DND-41 (cell line): Measurements from ENCODE around the gene RNF220.

Experiments
- ATAC-seq: fragments of 200-7000 bp; cut with Tn5 transposase; 3 replicates; pipeline ENCODE4 v1.9.1; 2021; ENCODE audit warnings: low read depth; ENCODE audit not compliant: insufficient read depth
- DNase-seq: peaks from one replicate; pipeline ENCODE4 v3.0.0-alpha.2; 2020
- H2AFZ ChIP-seq: 2 replicates; pipeline ENCODE4 v1.6.0; 2012; ENCODE audit warnings: low read depth, low read length
- H3K27ac ChIP-seq: 2 replicates; pipeline ENCODE4 v1.5.1; 2012; ENCODE audit warnings: low read length, inconsistent platforms
- H3K27me3 ChIP-seq: fragments of 200-600 bp; sonication (generic); 2 replicates; pipeline ENCODE4 v1.6.0; 2012; ENCODE audit warnings: low read length, mild to moderate bottlenecking, inconsistent platforms; ENCODE audit not compliant: insufficient read depth, poor library complexity
- H3K36me3 ChIP-seq: 2 replicates; pipeline ENCODE4 v1.5.1; 2012; ENCODE audit warnings: low read length, inconsistent platforms; ENCODE audit not compliant: insufficient read depth
- H3K4me1 ChIP-seq: 2 replicates; pipeline ENCODE4 v1.5.1; 2012; ENCODE audit warnings: mild to moderate bottlenecking, low read length; ENCODE audit not compliant: insufficient read depth
- H3K4me2 ChIP-seq: 2 replicates; pipeline ENCODE4 v1.6.0; 2012; ENCODE audit warnings: mild to moderate bottlenecking, moderate library complexity, low read length, inconsistent platforms; ENCODE audit not compliant: insufficient read depth
- H3K4me3 ChIP-seq, 2 experiments: fragments of 200-600 bp in 1 of 2; shearing (Covaris generic) in 1 of 2; 2 replicates each; pipeline ENCODE4 v1.5.1; 2012 to 2016; ENCODE audit warnings: inconsistent platforms in 2 of 2, low read length in 2 of 2, mild to moderate bottlenecking in 2 of 2, low read depth in 1 of 2, moderate library complexity in 1 of 2
- H3K79me2 ChIP-seq: 2 replicates; pipeline ENCODE4 v1.6.0; 2012; ENCODE audit warnings: low read length, inconsistent platforms; ENCODE audit not compliant: insufficient read depth
- H3K9ac ChIP-seq: 2 replicates; pipeline ENCODE4 v1.6.0; 2012; ENCODE audit warnings: low read depth, mild to moderate bottlenecking, inconsistent platforms, low read length, moderate library complexity
- H3K9me3 ChIP-seq: 2 replicates; pipeline ENCODE4 v1.5.1; 2012; ENCODE audit warnings: low read length, moderate library complexity, mild to moderate bottlenecking, inconsistent platforms; ENCODE audit not compliant: insufficient read depth, severe bottlenecking
- H4K20me1 ChIP-seq: 2 replicates; pipeline ENCODE4 v1.6.0; 2012; ENCODE audit warnings: low read length; ENCODE audit not compliant: insufficient read depth
- EZH2 ChIP-seq: IDR thresholded peaks from 3 replicates; pipeline ENCODE4 v1.6.1; 2012; ENCODE audit warnings: borderline replicate concordance, low read depth, mild to moderate bottlenecking, moderate library complexity, low read length, inconsistent platforms; ENCODE audit not compliant: severe bottlenecking
- TF ChIP-seq, protein P1 (sequence below): IDR thresholded peaks from 2 replicates; pipeline ENCODE4 v1.5.1; 2012; ENCODE audit warnings: borderline replicate concordance, low read length, moderate library complexity, mild to moderate bottlenecking; ENCODE audit not compliant: poor library complexity, severe bottlenecking; ENCODE audit errors: extremely low read depth

Gene RNF220

DNA sequence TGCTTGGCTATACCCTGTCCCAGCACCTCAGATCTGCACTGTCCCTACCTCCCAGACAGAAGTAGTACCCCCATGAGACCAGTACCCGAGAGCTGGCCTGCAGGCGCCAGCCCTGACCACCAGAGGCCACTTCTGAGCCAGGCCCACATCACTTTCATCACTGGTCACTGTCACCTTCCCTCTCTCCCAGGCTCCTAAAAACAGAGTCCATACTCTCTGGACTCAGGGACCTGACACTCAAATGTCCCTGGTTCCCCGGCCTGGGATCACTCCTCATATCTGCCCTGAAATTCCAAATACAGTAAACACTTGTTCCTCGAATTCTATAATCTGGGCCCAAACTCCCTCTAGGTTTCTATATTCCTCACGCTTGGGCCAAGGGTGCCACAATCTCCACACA lies 250.6 kb downstream of the RNF220 start:
- Histone ChIP-seq H3K36me3 (peaks cover 7% of the 10 kb centered on the region), H3K4me1 (no peaks in the 10 kb centered on the region), H3K27me3 (no peaks in the 10 kb centered on the region), H3K79me2 (no peaks in the 10 kb centered on the region), H4K20me1 (peaks cover 10% of the 10 kb centered on the region; the same call in 1 of the 2 replicates), H3K27ac (no peak overlapping the region), H3K9me3 (no peaks in the 10 kb centered on the region), H3K4me3 (no peak overlapping the region), H3K9ac (no peak overlapping the region), H3K4me2 (no peak overlapping the region), H2AFZ (no peak overlapping the region)
- ATAC-seq (peak; percentile 42; the same call in 1 of the 3 replicates), DNase-seq (peak; percentile 17)
- no peak for TF ChIP-seq EZH2
- TF ChIP-seq, protein P1, sequence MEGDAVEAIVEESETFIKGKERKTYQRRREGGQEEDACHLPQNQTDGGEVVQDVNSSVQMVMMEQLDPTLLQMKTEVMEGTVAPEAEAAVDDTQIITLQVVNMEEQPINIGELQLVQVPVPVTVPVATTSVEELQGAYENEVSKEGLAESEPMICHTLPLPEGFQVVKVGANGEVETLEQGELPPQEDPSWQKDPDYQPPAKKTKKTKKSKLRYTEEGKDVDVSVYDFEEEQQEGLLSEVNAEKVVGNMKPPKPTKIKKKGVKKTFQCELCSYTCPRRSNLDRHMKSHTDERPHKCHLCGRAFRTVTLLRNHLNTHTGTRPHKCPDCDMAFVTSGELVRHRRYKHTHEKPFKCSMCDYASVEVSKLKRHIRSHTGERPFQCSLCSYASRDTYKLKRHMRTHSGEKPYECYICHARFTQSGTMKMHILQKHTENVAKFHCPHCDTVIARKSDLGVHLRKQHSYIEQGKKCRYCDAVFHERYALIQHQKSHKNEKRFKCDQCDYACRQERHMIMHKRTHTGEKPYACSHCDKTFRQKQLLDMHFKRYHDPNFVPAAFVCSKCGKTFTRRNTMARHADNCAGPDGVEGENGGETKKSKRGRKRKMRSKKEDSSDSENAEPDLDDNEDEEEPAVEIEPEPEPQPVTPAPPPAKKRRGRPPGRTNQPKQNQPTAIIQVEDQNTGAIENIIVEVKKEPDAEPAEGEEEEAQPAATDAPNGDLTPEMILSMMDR, result peak; percentile 65

DNA sequence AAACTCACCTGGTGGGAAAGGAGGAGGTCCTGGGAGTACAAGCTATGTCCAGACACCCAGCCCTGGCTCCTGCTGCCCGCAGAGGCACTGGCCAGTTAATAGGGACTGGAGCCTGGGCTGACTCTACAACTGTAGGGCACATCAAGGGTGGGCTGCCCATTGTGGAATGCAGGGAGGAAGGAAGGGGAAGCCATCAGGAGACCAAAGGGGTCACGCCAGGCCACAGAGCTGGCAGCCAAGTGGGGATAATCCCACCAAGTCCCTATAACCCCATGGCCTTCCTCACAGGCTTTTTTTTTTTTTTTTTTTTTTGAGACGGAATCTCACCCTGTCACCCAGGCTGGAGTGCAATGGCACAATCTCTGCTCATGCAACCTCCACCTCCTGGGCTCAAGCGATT lies 254.5 kb downstream of the RNF220 start:
- Histone ChIP-seq H3K4me3 (no peak overlapping the region), H4K20me1 (no peaks in the 10 kb centered on the region), H2AFZ (no peak overlapping the region), H3K36me3 (no peaks in the 10 kb centered on the region), H3K79me2 (no peaks in the 10 kb centered on the region), H3K9ac (no peak overlapping the region), H3K27me3 (no peaks in the 10 kb centered on the region), H3K4me1 (no peaks in the 10 kb centered on the region), H3K4me2 (no peak overlapping the region), H3K9me3 (no peaks in the 10 kb centered on the region), H3K27ac (no peak overlapping the region)
- TF ChIP-seq, protein P1, result no peak
- TF ChIP-seq EZH2, result no peak
- DNase-seq (no peak), ATAC-seq (no peak)

DNA sequence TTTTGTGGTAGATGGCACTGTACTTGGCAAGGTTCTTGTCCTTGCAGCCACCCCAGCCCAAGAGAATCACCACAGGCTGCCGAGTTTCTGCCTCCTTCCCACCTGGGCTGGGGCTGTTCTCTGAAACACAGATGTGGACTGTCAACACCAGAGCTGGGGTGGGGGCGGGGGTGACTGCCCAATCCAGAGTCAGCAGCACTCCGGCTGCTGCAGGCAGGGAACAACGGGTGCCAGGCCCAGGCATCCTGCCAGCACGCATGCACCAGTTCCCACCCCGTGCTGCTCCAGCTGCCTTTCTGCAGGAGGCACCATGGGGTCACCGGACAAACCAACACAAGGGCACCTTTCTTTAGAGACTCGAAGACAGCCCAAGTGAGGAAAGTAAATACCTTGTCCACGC lies 255.1 kb downstream of the RNF220 start:
- TF ChIP-seq EZH2, result no peak
- TF ChIP-seq, protein P1, result no peak
- no peak overlapping the region for H2AFZ ChIP-seq
- H3K27ac ChIP-seq, result no peak overlapping the region

More for the DNA sequence above, 255.1 kb downstream of the RNF220 start:
- H3K36me3 ChIP-seq, result no peaks in the 10 kb centered on the region
- no peaks in the 10 kb centered on the region for H3K79me2 ChIP-seq
- no peaks in the 10 kb centered on the region for H3K27me3 ChIP-seq
- H3K4me2 ChIP-seq, result no peak overlapping the region
- no peak for ATAC-seq
- H3K9ac ChIP-seq, result no peak overlapping the region
- DNase-seq, result no peak
- no peaks in the 10 kb centered on the region for H3K4me1 ChIP-seq
- no peaks in the 10 kb centered on the region for H3K9me3 ChIP-seq
- H3K4me3 ChIP-seq, result no peak overlapping the region
- no peaks in the 10 kb centered on the region for H4K20me1 ChIP-seq
